HL-60 (cell line): Measurements from ENCODE around the gene EIF1AD.
"Not testable (repeated sequence)": the region's sequence is repeated elsewhere in the genome, so short reads cannot be mapped to it uniquely, and the experiment has no call there.

ENCODE experiments used
- CTCF ChIP-seq: IDR thresholded peaks from one replicate; pipeline ENCODE4 v1.5.1; 2011; ENCODE audit warnings: low read length, control low read depth, inconsistent platforms; ENCODE audit not compliant: insufficient read depth
- POLR2AphosphoS5 ChIP-seq: IDR thresholded peaks from 2 replicates; pipeline ENCODE4 v1.6.1; 2012; ENCODE audit warnings: low read depth

- TF ChIP-seq CTCF, POLR2AphosphoS5: not testable (repeated sequence)
Observed at GRCh38 chr11:66023186-66023440, 21.2 kb upstream of the EIF1AD start.
